SU-DHL-6 (cell line): ENCODE measurements around the gene TNP2.

ENCODE experiments used
- CTCF ChIP-seq: fragments of 200-600 bp; sonication (generic); IDR thresholded peaks from one replicate; pipeline ENCODE4 v1.5.1; 2017; ENCODE audit warnings: antibody characterized with exemption, mild to moderate bottlenecking, low read length, moderate library complexity; ENCODE audit not compliant: insufficient read depth, poor library complexity, severe bottlenecking
- EZH2phosphoT487 ChIP-seq: fragments of 200-600 bp; sonication (generic), shearing (Covaris generic); conservative IDR thresholded peaks from 2 replicates; pipeline ENCODE4 v1.6.1; 2018; ENCODE audit warnings: mild to moderate bottlenecking, antibody characterized with exemption, low read length, moderate library complexity, mixed read lengths

GRCh38 chr16:11240636-11241473, 28.3 kb downstream of the TNP2 start:
- TF ChIP-seq CTCF = no peak
- no peak for TF ChIP-seq EZH2phosphoT487
